ENCODE results near the gene TEX26. TPM values are rescaled to one million over a fixed set of nuclear protein-coding genes. Genes with fewer than 3 reads are reported as not detected.

The TEX26 gene
- total RNA-seq, 2 donors from 2014 or later: not detected

GRCh38 chr13:30982506-30982905, 50.0 kb downstream of the TEX26 start:
- no peaks in the 10 kb centered on the region for H3K9me3 ChIP-seq (ENCODE audit: control insufficient read depth, low read length)
- no peak overlapping the region for H3K4me3 Mint-ChIP-seq
- H3K4me1 ChIP-seq (ENCODE audit: control insufficient read depth, insufficient read depth, low read length): no peaks in the 10 kb centered on the region
- H3K36me3 ChIP-seq (ENCODE audit: control insufficient read depth, insufficient read depth, low read length): no peaks in the 10 kb centered on the region
- no peak for TF ChIP-seq CTCF (conservative IDR thresholded peaks at IDR 0.05)
- no peak overlapping the region for H3K4me3 ChIP-seq (ENCODE audit: low read length)
- H3K27ac ChIP-seq (ENCODE audit: low read depth, low read length): no peak overlapping the region
- H3K27me3 Mint-ChIP-seq (ENCODE audit: insufficient read depth): no peaks in the 10 kb centered on the region
- H3K27ac Mint-ChIP-seq: no peak overlapping the region
- DNase-seq: no peak
- no peaks in the 10 kb centered on the region for H3K36me3 Mint-ChIP-seq (ENCODE audit: low read depth)
- H3K9ac ChIP-seq (ENCODE audit: extremely low read depth, low read length, poor library complexity, severe bottlenecking): no peak overlapping the region
- H3K4me1 Mint-ChIP-seq: peaks cover 12% of the 10 kb centered on the region
- no peaks in the 10 kb centered on the region for H3K27me3 ChIP-seq (ENCODE audit: control insufficient read depth, insufficient read depth, low read length, poor library complexity, severe bottlenecking)
- WGBS, 2 experiments (ENCODE audit: insufficient coverage in 1 of 2, insufficient read length in 1 of 2): 76 to 87% methylated on average over 3 of the region's 3 CpGs
- no peaks in the 10 kb centered on the region for H3K9me3 Mint-ChIP-seq

- H3K9me3 Mint-ChIP-seq: no peaks in the 10 kb centered on the region
- no peaks in the 10 kb centered on the region for H3K27me3 Mint-ChIP-seq (ENCODE audit: insufficient read depth)
- Histone ChIP-seq H3K27ac (ENCODE audit: low read depth, low read length) (no peak overlapping the region), H3K9me3 (ENCODE audit: control insufficient read depth, low read length) (no peaks in the 10 kb centered on the region), H3K4me1 (ENCODE audit: control insufficient read depth, insufficient read depth, low read length) (no peaks in the 10 kb centered on the region), H3K4me3 (ENCODE audit: low read length) (no peak overlapping the region), H3K27me3 (ENCODE audit: control insufficient read depth, insufficient read depth, low read length, poor library complexity, severe bottlenecking) (no peaks in the 10 kb centered on the region), H3K36me3 (ENCODE audit: control insufficient read depth, insufficient read depth, low read length) (no peaks in the 10 kb centered on the region), H3K9ac (ENCODE audit: extremely low read depth, low read length, poor library complexity, severe bottlenecking) (no peak overlapping the region)
- 33 to 87% methylated on average over 1 to 3 of the region's 3 CpGs for WGBS, 2 experiments (ENCODE audit: insufficient coverage in 1 of 2, insufficient read length in 1 of 2)
- no peak for DNase-seq
- no peaks in the 10 kb centered on the region for H3K36me3 Mint-ChIP-seq (ENCODE audit: low read depth)
- TF ChIP-seq CTCF (conservative IDR thresholded peaks at IDR 0.05): no peak
- no peak overlapping the region for H3K4me3 Mint-ChIP-seq
- H3K27ac Mint-ChIP-seq: no peak overlapping the region
- H3K4me1 Mint-ChIP-seq: peaks cover 16% of the 10 kb centered on the region
These were observed 50.5 kb downstream of the TEX26 start for GRCh38 chr13:30982906-30983305.

GRCh38 chr13:30983431-30983830, 51.0 kb downstream of the TEX26 start:
- H3K27me3 Mint-ChIP-seq (ENCODE audit: insufficient read depth): no peaks in the 10 kb centered on the region
- H3K36me3 Mint-ChIP-seq (ENCODE audit: low read depth): no peaks in the 10 kb centered on the region
- Histone ChIP-seq H3K36me3 (ENCODE audit: control insufficient read depth, insufficient read depth, low read length) (no peaks in the 10 kb centered on the region), H3K4me1 (ENCODE audit: control insufficient read depth, insufficient read depth, low read length) (no peaks in the 10 kb centered on the region), H3K27me3 (ENCODE audit: control insufficient read depth, insufficient read depth, low read length, poor library complexity, severe bottlenecking) (no peaks in the 10 kb centered on the region), H3K27ac (ENCODE audit: low read depth, low read length) (peak overlapping the region; percentile 41), H3K9ac (ENCODE audit: extremely low read depth, low read length, poor library complexity, severe bottlenecking) (no peak overlapping the region), H3K4me3 (ENCODE audit: low read length) (no peak overlapping the region), H3K9me3 (ENCODE audit: control insufficient read depth, low read length) (no peaks in the 10 kb centered on the region)
- no peak for TF ChIP-seq CTCF (conservative IDR thresholded peaks at IDR 0.05)
- H3K9me3 Mint-ChIP-seq: no peaks in the 10 kb centered on the region
- peaks cover 16% of the 10 kb centered on the region for H3K4me1 Mint-ChIP-seq
- no peak for DNase-seq
- 56% methylated on average over 4 of the region's 4 CpGs; no CpG with 5 or more reads in 1 of the 2 experiments for WGBS, 2 experiments (ENCODE audit: insufficient coverage in 1 of 2, insufficient read length in 1 of 2)
- H3K4me3 Mint-ChIP-seq: no peak overlapping the region
- no peak overlapping the region for H3K27ac Mint-ChIP-seq

Measured in endodermal cell (in vitro differentiated cells).